Measurements from ENCODE around the gene HAUS3. TPM values are rescaled to one million over a fixed set of nuclear protein-coding genes. Genes with fewer than 3 reads are reported as not detected.

HAUS3 gene
- total RNA-seq, 4 donors from 2014 or later = 8.9 to 13.0 (median 10.7) TPM

DNA sequence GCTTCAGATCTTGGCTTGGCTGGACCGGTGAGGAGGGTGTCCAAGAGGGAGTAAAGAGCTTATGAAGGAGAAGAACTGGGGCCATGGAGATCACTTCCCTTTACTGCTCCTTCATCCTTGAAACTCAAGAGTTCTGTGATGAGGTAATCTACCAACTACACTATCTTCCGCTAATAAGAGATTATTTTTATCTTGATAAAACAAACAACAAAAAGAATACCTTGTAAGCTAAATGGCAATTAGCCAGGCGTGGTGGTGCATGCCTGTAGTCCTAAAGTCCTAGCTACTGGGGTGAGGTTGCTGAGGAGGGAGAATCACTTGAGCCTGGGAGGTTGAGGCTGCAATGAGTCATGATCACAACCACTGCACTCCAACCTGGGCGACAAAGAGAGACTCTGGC lies 47.4 kb downstream of the HAUS3 start:
- no peak for DNase-seq
- Histone ChIP-seq H3K9me3 (no peaks in the 10 kb centered on the region), H3K27me3 (no peaks in the 10 kb centered on the region), H3K4me3 (no peak overlapping the region), H3K27ac (no peak overlapping the region), H3K4me1 (no peaks in the 10 kb centered on the region), H3K36me3 (peaks cover 0 to 16% (median 0%) of the 10 kb centered on the region in 3 donors)
- 78 to 88% methylated on average over 4 of the region's 4 CpGs for WGBS, 2 donors
- intact Hi-C loops (cut with DNase I) = no loop called here
- TF ChIP-seq, protein P1, sequence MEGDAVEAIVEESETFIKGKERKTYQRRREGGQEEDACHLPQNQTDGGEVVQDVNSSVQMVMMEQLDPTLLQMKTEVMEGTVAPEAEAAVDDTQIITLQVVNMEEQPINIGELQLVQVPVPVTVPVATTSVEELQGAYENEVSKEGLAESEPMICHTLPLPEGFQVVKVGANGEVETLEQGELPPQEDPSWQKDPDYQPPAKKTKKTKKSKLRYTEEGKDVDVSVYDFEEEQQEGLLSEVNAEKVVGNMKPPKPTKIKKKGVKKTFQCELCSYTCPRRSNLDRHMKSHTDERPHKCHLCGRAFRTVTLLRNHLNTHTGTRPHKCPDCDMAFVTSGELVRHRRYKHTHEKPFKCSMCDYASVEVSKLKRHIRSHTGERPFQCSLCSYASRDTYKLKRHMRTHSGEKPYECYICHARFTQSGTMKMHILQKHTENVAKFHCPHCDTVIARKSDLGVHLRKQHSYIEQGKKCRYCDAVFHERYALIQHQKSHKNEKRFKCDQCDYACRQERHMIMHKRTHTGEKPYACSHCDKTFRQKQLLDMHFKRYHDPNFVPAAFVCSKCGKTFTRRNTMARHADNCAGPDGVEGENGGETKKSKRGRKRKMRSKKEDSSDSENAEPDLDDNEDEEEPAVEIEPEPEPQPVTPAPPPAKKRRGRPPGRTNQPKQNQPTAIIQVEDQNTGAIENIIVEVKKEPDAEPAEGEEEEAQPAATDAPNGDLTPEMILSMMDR (IDR thresholded peaks at IDR 0.05) = no peak
- no peak for TF ChIP-seq POLR2A (IDR thresholded peaks at IDR 0.05)

- H3K4me1 ChIP-seq = no peaks in the 10 kb centered on the region
- WGBS, 2 donors = 76 to 91% methylated on average over 7 of the region's 7 CpGs
- H3K27me3 ChIP-seq = no peaks in the 10 kb centered on the region
- H3K27ac ChIP-seq = no peak overlapping the region
- no peak for DNase-seq
- H3K9me3 ChIP-seq = no peaks in the 10 kb centered on the region
- intact Hi-C loops (cut with DNase I) = no loop called here
- no peak overlapping the region for H3K4me3 ChIP-seq
- H3K36me3 ChIP-seq = peaks cover 0 to 14% (median 0%) of the 10 kb centered on the region in 3 donors
- no peak for TF ChIP-seq POLR2A (IDR thresholded peaks at IDR 0.05)
- TF ChIP-seq, protein P1 (IDR thresholded peaks at IDR 0.05) = no peak
Measured at GRCh38 chr4:2193326-2193725, 48.6 kb downstream of the HAUS3 start.

DNA sequence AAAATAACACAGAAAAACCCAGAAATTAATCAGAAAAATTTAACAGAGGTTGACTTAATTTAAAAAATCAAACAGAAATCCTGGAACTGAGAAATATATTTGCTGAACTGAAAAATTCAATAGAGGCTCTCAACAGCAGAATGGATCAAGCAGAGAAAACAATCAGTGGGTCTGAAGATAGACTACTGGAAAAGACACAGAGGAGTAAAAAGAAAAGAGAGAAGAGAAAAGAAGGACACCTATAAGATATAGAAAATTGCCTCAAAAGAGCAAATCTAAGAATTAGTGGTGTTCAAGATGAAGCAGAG lies 55.1 kb downstream of the HAUS3 start:
- Histone ChIP-seq H3K36me3 (no peaks in the 10 kb centered on the region), H3K9me3 (peaks cover 0 to 4% (median 0%) of the 10 kb centered on the region in 3 donors), H3K27me3 (no peaks in the 10 kb centered on the region), H3K4me1 (no peaks in the 10 kb centered on the region), H3K4me3 (no peak overlapping the region), H3K27ac (no peak overlapping the region)
- intact Hi-C loops (cut with DNase I) = no loop called here
- TF ChIP-seq, protein P1 (IDR thresholded peaks at IDR 0.05) = no peak
- DNase-seq = no peak

GRCh38 chr4:2186133-2186864 lies 55.6 kb downstream of the HAUS3 start:
- Histone ChIP-seq H3K27me3 (no peaks in the 10 kb centered on the region), H3K4me3 (no peak overlapping the region), H3K36me3 (no peaks in the 10 kb centered on the region), H3K9me3 (peaks cover 0 to 4% (median 0%) of the 10 kb centered on the region in 3 donors), H3K4me1 (no peaks in the 10 kb centered on the region), H3K27ac (no peak overlapping the region)
- TF ChIP-seq, protein P1 (IDR thresholded peaks at IDR 0.05) = peak in 3 of 6 experiments; percentile 20 to 58 (median 23)
- TF ChIP-seq POLR2A (IDR thresholded peaks at IDR 0.05) = no peak
- no peak for DNase-seq
- intact Hi-C loops (cut with DNase I) = no loop called here
- WGBS, 2 donors = 40 to 59% methylated on average over 7 to 9 of the region's 9 CpGs

DNA sequence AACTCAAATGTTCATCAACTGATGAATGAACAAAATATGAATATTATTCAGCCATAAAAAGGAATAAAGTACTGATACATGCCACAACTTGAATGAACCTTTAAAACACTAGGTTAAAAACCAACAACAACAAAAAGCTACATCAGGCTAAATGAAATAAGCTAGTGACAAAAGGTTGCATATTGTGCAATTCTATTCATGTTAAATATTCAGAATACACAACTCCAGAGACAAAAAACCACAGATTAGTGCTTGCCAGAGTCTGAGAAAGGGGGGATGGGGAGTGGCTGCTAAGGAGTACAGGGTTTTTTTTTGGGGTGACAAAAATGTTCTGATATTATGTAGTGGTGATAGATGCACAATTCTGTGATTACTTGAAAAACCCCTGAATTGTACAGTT lies 58.5 kb downstream of the HAUS3 start:
- H3K36me3 ChIP-seq = no peaks in the 10 kb centered on the region
- no peaks in the 10 kb centered on the region for H3K27me3 ChIP-seq
- no peak for DNase-seq
- no peaks in the 10 kb centered on the region for H3K4me1 ChIP-seq
- H3K9me3 ChIP-seq = peaks cover 0 to 4% (median 0%) of the 10 kb centered on the region in 3 donors
- intact Hi-C loops (cut with DNase I) = no loop called here
- TF ChIP-seq, protein P1 (IDR thresholded peaks at IDR 0.05) = no peak
- TF ChIP-seq POLR2A (IDR thresholded peaks at IDR 0.05) = no peak
- no peak overlapping the region for H3K4me3 ChIP-seq
- H3K27ac ChIP-seq = no peak overlapping the region

Data from esophagus squamous epithelium (tissue), 5 donors.